Ectodermal cell (in vitro differentiated cells): Measurements from ENCODE around the gene B3GALT4.
A peak's percentile ranks its signal among the peaks of the same experiment; 100 is the strongest.

Source experiments
- H3K27ac ChIP-seq: 2 replicates; pipeline ENCODE4 v1.7.0; 2013; ENCODE audit warnings: mild to moderate bottlenecking, low read depth, low read length; ENCODE audit not compliant: insufficient read depth, poor library complexity, severe bottlenecking
- H3K27me3 ChIP-seq: 2 replicates; pipeline ENCODE4 v1.7.0; 2013; ENCODE audit warnings: mild to moderate bottlenecking, low read length; ENCODE audit not compliant: insufficient read depth, control insufficient read depth, poor library complexity, severe bottlenecking
- H3K36me3 ChIP-seq: one replicate; pipeline ENCODE4 v1.7.0; 2013; ENCODE audit warnings: low read length; ENCODE audit not compliant: control insufficient read depth, insufficient read depth
- H3K4me1 ChIP-seq: one replicate; pipeline ENCODE4 v1.7.0; 2013; ENCODE audit warnings: low read length; ENCODE audit not compliant: control insufficient read depth, insufficient read depth
- H3K4me3 ChIP-seq: 2 replicates; pipeline ENCODE4 v1.7.0; 2013; ENCODE audit warnings: low read depth, low read length, control low read depth; ENCODE audit not compliant: insufficient read depth
- H3K9me3 ChIP-seq: 2 replicates; pipeline ENCODE4 v1.7.0; 2013; ENCODE audit warnings: mild to moderate bottlenecking, low read length, moderate library complexity; ENCODE audit not compliant: control insufficient read depth
- WGBS, 2 experiments: methylation state at CpG; one replicate each; pipeline ENCODE4 v1.1.7; 2013; ENCODE audit warnings: missing lambda C conversion rate in 2 of 2; 5-methylcytosine and 5-hydroxymethylcytosine counted together

Gene B3GALT4

DNA sequence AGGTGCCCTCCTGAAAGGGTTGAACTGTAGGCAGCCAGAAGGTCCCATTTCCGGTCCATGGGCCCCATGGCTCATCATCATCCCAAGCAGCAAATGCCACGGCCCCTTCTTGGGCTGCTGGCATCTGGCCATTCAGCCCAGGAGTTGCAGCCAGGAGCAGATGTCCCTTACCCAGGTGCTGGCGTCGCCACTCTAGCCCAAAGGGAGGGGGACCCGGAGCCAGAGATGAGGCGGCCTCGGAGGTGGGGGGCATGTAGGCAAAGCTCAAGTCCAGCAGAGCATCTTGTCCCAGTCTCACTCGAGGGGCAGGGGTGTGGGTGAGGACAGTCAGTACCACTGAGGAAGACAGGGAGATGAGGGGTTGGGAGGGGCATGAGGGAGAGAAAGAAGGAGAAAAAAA lies 28.1 kb downstream of the B3GALT4 start:
- H3K4me3 ChIP-seq: no peak overlapping the region
- H3K9me3 ChIP-seq: no peaks in the 10 kb centered on the region
- H3K27me3 ChIP-seq: no peaks in the 10 kb centered on the region
- 93 to 95% methylated on average over 8 of the region's 8 CpGs for WGBS, 2 experiments
- H3K36me3 ChIP-seq: no peaks in the 10 kb centered on the region
- H3K27ac ChIP-seq: no peak overlapping the region
- no peaks in the 10 kb centered on the region for H3K4me1 ChIP-seq

DNA sequence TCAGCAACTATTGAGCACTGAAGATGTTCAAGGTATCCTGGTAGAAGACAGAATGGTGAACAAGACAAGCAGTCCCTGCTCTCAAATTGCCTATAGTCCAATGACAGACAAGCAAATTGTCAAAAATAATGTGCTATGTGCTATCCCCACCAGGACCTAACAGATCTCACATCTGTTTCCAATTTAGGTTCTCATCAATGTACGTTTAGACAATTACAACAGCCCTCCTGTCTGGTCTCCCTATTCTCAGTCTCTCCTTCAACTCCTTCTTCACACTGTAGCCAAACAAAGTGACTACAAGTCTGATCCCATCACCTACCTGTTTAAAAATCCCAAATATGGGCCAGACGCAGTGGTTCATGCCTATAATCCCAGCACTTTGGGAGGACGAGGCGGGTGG lies 29.4 kb downstream of the B3GALT4 start:
- Histone ChIP-seq H3K4me1 (no peaks in the 10 kb centered on the region), H3K4me3 (no peak overlapping the region), H3K27ac (no peak overlapping the region), H3K27me3 (no peaks in the 10 kb centered on the region), H3K36me3 (no peaks in the 10 kb centered on the region), H3K9me3 (no peaks in the 10 kb centered on the region)
- WGBS, 2 experiments: 88 to 91% methylated on average over 4 of the region's 4 CpGs

DNA sequence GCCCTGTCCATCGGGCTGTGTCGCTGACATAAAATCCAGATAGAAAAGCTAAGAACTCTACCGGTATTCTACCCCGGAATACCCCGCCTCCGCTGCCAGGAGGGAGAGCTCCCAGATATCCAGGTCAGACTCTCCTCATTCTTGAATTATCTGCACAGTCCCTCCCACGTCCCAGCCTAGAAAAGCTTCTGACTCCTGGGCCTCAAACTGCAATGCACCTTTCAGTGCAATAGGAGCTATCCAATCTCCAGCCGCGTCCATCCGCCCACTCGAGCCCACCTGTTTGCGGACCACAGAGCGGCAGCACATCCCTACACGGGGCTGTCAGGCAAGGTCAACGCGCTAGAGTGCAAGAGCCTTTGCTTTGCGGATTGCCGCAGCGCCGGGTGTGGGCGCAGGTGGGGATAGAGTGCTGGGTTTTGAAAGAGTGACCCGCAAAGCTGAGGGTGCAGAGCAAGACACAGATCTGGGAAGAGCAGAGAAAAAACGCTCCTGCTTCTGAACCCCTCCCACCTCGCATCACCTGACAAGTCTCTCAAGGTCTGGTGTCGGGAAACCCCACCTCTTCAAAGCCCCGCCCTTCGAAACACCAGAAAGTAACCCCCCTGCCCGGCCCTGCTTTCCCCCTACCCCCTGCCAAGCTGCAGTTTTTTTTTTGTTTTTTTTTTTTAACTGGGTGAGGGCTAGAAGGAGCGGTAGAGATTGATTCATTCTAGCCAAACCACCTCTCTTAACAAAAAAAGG lies 35.6 kb downstream of the B3GALT4 start:
- WGBS, 2 experiments: 6 to 7% methylated on average over 28 to 29 of the region's 29 CpGs
- H3K27ac ChIP-seq: no peak overlapping the region

DNA sequence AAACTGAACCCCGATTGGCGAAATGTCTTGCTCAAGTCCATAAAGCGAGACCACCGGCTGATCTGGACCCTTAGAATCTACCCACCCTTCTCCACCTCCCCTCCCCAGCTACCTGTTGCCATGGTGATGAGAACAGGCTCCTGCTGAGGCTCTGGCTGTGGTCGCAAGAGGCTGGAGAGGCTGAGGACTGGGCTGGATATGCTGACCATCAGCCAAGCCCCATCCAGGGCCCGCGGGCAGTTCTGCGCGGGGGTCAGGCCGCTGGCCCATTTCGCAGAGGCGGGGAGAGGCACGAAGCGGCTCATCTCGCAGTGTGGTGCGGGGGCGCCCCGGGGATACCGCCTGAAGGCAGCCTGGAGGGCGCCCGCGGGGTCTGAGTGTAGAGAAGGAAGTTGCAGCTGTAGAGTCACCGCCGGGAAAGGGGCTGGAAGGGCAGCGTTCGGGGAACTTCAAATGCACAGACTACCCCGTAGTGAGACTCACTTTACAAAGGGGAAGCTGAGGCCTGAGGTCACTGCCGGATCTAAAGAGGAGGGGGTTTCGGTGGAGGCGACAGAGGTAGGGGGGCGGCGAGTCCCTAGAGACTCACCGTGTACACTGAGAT lies 36.3 kb downstream of the B3GALT4 start:
- no peak overlapping the region for H3K27ac ChIP-seq
- no peaks in the 10 kb centered on the region for H3K9me3 ChIP-seq
- H3K36me3 ChIP-seq: no peaks in the 10 kb centered on the region
- WGBS, 2 experiments: 0% methylated on average over 33 of the region's 33 CpGs
- H3K4me3 ChIP-seq: peak overlapping the region; percentile 66
- peaks cover 14% of the 10 kb centered on the region for H3K4me1 ChIP-seq
- H3K27me3 ChIP-seq: peaks cover 17% of the 10 kb centered on the region

More for the DNA sequence above, 35.6 kb downstream of the B3GALT4 start:
- Histone ChIP-seq H3K4me3 (peak overlapping the region; percentile 66), H3K4me1 (peaks cover 14% of the 10 kb centered on the region), H3K36me3 (no peaks in the 10 kb centered on the region), H3K27me3 (peaks cover 17% of the 10 kb centered on the region), H3K9me3 (no peaks in the 10 kb centered on the region)

DNA sequence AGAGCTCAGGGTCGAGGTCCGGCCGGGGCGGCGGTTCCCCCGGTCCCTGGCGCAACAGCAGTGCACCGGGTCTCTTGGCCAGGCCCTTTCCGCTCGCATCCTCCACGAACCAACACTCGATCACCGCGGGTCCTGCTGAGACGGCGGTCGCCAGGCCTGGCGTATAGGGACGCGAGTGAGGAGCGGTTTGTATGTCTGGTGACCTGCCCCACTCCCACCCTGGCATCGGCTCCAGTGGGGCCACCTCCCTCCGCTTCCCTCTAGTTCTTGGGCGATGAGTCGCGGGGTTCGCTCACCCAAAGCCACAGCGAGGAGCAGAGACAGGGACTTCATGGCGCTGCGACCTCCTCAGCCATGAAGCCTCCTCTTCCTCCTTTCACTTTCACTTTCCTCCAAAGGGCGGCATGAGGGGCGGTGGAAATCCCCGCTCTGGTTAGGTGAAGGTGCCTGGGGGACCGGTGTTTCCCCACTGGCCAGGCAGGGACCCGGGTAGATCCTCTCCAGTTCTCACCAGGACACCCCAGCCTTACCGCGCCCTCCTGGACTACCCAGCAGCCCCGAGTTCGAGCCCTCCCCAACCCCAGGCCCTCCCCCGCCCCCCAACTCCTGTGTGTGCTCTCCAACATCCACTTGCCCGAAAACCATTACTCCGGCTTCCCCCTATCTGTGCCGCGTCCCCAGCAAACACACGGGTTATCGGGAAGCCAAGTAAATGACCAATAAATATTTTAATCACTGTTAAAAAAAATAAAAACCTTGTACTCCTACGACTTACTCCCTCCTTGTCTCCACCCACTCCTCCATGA lies 37.0 kb downstream of the B3GALT4 start, which contains the start of gene TAPBP:
TAPBP (minus strand) TSS at position 370 of the 806 bp plus-strand sequence; CDS start at position 333, 37 bp downstream.
- Histone ChIP-seq H3K4me1 (peaks cover 20% of the 10 kb centered on the region), H3K4me3 (peak within 1 kb of the TSS; percentile 66), H3K27ac (no peak within 1 kb of the TSS), H3K36me3 (peaks cover 3% of the 10 kb centered on the region), H3K9me3 (no peaks in the 10 kb centered on the region), H3K27me3 (peaks cover 17% of the 10 kb centered on the region)
- WGBS, 2 experiments: 1 to 2% methylated on average over 43 to 47 of the region's 47 CpGs

DNA sequence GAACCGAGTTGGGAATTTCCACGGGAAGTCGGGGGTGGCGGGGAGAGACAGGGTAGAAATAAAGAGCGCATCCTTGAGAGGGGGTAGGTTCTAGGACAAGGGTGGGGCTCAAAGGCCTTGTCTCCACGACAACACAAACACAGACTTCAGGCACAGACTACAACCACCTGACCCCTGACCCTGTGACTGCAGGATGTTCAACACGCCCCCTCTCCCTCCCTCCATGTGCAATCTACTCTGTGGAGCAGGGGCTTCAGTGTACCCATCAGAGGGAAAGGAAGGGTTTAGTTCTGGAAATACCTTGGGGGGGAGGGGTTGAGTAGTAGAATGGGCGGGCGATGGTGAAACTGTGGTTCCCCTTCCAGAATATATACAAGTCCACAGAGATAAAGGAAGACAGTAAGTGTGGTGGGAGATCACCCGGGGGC lies 37.6 kb downstream of the B3GALT4 start:
- Histone ChIP-seq H3K27ac (no peak overlapping the region), H3K4me1 (peaks cover 23% of the 10 kb centered on the region), H3K9me3 (no peaks in the 10 kb centered on the region), H3K27me3 (peaks cover 17% of the 10 kb centered on the region), H3K36me3 (peaks cover 10% of the 10 kb centered on the region), H3K4me3 (peak overlapping the region; percentile 66)
- 33 to 38% methylated on average over 6 to 10 of the region's 10 CpGs for WGBS, 2 experiments

DNA sequence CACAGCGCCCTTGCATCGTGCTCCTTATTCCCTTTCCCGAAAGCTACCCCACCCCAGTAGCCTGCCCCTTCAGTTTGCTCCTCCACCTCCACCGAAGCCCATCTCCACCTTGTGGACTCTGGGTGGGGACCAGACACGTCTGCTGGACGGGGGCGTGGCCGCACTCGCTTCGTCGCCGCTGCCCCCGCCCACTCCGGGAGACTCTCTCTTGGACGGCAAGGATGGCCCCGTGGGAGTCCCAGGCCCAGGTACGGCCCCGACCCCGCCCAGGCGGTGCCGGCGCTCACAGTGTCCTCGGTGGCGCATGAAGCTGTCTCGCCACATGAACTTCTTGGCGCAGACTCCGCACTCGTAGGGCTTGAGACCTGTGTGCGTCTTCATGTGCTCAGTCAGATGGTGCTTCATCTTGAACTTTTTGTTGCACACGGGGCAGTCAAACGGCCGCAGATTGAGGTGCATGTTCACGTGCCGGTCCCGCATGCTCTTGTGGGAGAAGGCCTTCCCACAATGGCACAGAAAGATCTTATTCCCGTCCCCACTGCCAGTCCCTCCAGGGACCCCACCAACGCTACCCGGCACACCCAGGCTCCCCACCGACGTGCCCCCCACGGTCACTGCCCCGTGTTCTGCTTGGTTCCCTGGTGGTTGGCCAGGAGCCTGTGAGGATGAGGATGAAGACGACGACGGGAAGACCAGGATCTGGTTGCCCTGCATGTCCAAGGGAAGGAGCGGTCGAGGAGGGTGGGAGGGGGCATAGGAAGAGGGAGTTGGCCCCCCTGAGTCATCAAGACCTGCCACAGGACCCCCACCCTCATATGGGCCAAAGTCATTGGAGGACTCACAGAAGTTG lies 38.2 kb downstream of the B3GALT4 start:
- Histone ChIP-seq H3K36me3 (peaks cover 16% of the 10 kb centered on the region), H3K9me3 (no peaks in the 10 kb centered on the region), H3K27ac (no peak overlapping the region), H3K4me1 (peaks cover 30% of the 10 kb centered on the region), H3K4me3 (no peak overlapping the region), H3K27me3 (peaks cover 17% of the 10 kb centered on the region)
- WGBS, 2 experiments: 87% methylated on average over 47 of the region's 47 CpGs

DNA sequence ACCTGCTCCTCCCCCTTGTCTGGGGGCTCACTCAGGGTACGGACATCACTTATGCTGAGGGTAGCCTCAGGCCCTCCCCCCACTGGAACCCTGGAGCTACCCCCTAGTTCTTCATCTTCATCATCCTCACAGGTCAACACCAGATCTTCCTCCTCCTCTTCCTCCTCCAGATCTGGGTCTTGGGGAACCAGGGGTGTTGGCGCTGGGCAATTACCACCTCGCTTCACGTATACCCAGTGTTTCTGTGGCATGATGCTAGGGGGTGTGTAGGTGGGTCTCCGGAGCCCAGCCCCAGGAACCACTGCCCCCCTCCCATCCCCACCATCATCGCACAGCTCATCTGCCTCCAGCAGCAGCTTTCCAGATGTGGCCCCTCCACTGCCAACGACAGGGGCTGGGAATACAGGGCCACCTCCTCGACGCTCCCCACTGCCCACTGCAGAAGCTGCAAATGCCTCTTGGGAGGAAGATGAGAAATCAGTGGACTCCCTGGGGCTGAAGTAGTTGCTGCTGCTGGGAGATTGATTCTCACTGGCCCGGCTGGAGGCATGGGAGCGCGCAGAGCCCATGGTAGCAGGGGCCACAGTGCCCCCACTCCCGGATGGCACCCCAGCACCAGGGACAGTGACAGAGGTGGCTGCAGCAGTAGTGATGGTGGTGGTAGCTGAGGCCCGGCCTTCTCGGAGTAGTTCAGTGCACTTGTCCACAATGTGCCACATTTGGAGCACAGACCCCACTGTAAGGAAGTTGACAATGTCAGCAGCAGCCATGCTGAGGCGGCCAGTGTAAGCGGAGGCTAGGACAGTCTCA lies 39.1 kb downstream of the B3GALT4 start:
- H3K4me3 ChIP-seq: no peak overlapping the region
- peaks cover 17% of the 10 kb centered on the region for H3K27me3 ChIP-seq
- no peak overlapping the region for H3K27ac ChIP-seq
- H3K4me1 ChIP-seq: peaks cover 32% of the 10 kb centered on the region
- no peaks in the 10 kb centered on the region for H3K9me3 ChIP-seq
- WGBS, 2 experiments: 94 to 96% methylated on average over 15 to 17 of the region's 17 CpGs
- H3K36me3 ChIP-seq: peaks cover 24% of the 10 kb centered on the region
